HG02885 (cell line): ENCODE data around the gene TSR3.
A peak's percentile ranks its signal among the peaks of the same experiment; 100 is the strongest.

Experiments used
- ATAC-seq: cut with Tn5 transposase; IDR thresholded peaks from one replicate; pipeline ENCODE4 v1.9.1; 2021; ENCODE audit warnings: mild to moderate bottlenecking; ENCODE audit not compliant: unreplicated experiment, poor library complexity

Gene TSR3

GRCh38 chr16:1355591-1355990, 3.9 kb upstream of the TSR3 start:
- no peak for ATAC-seq

DNA sequence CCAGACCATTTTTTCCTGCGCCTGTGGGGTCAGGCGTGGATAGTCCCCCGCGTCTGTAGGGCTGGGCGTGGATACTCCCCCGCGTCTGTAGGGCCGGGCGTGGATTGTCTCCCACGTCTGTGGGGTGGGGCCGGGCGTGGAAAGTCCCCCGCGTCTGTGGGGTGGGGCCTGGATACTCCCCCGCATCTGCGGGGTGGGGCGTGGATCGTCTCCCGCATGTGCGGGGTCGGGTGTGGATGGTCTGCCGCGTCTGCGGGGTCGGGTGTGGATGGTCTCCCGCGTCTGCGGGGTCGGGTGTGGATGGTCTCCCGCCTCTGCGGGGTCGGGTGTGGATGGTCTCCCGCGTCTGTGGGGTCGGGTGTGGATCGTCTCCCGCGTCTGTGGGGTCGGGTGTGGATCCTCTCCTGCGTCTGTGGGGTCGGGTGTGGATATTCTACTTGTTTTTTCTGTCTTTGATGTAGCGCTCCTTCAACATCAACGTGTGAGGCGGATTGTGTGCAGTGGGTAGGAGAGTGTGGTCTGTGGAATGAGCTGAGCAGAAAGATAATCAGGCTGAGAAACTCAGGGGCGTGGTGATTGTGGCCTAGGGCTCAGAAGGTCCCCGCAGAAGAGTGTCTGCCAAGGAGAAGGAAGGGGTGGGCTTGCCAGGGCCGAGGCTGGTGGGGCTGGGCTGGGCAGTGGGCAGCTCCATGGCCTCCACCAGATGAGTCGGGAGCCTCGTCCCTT, 3.3 kb upstream of the TSR3 start:
- ATAC-seq, result no peak

DNA sequence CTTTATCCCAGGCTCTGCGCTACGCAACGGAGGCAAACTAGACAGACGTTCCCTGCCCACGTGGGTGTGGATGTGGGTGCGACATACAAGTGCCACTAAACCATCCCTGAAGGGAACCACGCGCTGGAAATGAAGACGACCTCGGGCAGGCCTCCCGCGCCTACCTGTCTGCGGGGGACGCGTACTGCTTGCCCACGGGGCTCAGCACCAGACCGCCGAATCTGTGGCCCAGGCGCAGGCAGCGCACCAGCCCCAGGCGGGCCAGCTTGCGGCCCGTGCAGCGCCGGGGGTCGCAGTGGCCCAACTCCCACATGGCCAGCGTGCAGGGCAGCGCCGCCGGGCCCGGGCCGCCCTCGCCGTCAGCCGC, 480 bp downstream of the TSR3 start:
- no peak for ATAC-seq

GRCh38 chr16:1350691-1351090, 987 bp downstream of the TSR3 start:
- ATAC-seq, result no peak

GRCh38 chr16:1349951-1350350, 1.7 kb downstream of the TSR3 start:
- ATAC-seq, result no peak

DNA sequence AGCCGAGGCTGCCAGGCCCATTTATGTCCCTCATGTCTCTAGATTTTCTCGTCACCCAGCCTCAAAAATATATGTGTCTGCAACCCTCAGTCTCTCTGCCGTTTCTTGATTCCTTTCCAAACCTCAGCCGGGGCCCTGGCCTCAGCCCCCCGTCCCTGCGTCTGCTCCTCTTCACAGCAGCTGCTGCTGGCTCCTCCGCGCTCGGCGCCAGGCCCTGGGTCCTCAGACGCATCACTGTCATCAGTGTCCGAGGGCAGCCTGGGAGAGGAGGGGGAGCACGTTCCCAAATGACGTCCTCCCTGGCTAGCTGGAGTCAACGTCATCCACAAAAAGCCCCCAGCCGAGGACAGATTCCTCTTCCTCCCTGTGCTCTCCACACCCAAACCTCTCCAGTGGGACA, 2.3 kb downstream of the TSR3 start:
- no peak for ATAC-seq

DNA sequence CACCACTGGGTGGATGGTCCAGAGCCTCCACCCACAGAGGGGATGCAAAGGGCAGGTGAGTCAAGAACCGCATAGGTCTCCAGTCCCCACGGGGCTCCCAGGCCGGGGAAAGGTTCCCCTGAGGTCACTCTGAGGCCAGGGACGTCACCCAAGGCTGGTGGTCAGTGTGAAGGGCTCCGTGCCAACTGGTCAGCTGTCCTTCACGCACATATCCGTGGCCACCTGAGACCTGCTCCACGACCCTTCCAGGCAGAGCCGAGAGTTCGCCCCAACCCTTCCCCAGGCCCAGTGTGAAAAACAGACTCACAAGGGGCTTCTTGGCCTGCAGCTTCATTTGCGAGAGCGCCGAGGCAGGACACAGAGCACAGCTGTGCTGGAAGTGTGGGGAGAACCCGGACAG, 2.8 kb downstream of the TSR3 start:
- ATAC-seq, result no peak

DNA sequence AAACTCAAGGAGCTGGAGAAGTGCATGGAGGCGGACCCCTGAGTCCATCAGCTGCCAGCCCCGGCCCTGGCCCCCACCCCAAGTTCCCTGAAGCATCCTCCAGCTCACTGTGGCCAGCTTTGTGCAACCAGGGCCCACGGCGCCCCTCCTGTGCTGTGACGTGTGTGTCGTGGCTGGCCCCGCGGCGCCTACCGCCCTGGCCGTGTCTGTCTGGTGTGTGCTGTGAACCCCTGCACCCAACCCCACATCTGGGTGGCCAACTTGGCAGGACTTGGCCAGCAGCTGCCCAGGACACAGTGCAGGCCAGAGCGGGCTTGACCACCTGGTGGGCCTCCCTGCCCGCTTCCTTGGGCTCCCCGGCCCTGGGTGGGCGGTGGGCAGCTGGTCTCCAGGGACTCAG, 3.2 kb downstream of the TSR3 start:
- no peak for ATAC-seq

- ATAC-seq, result no peak
Observed at GRCh38 chr16:1347962-1348361, 3.7 kb downstream of the TSR3 start.

DNA sequence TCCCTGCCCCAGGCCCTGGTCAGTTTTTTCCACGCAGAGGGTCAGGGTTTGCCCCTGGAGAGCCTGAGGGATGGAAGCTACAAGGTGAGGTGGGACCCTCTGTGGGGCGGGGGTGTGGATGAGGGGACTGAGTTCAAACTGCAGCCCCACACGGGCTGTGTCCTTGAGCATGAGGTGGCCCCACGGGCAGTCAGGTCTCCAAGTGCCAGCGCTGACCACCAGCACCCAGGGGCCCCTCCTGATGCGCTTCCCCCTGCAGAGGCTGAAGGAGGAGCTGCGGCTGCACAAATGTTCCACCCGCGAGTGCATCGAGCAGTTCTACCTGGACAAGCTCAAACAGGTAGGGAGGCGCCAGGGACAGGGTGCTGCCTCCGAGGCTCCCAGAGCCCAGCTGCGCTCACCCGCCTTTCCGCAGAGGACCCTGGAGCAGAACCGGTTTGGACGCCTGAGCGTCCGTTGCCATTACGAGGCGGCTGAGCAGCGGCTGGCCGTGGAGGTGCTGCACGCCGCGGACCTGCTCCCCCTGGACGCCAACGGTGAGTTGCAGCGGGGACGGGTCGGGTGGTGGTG, 4.3 kb downstream of the TSR3 start:
- ATAC-seq, result no peak

DNA sequence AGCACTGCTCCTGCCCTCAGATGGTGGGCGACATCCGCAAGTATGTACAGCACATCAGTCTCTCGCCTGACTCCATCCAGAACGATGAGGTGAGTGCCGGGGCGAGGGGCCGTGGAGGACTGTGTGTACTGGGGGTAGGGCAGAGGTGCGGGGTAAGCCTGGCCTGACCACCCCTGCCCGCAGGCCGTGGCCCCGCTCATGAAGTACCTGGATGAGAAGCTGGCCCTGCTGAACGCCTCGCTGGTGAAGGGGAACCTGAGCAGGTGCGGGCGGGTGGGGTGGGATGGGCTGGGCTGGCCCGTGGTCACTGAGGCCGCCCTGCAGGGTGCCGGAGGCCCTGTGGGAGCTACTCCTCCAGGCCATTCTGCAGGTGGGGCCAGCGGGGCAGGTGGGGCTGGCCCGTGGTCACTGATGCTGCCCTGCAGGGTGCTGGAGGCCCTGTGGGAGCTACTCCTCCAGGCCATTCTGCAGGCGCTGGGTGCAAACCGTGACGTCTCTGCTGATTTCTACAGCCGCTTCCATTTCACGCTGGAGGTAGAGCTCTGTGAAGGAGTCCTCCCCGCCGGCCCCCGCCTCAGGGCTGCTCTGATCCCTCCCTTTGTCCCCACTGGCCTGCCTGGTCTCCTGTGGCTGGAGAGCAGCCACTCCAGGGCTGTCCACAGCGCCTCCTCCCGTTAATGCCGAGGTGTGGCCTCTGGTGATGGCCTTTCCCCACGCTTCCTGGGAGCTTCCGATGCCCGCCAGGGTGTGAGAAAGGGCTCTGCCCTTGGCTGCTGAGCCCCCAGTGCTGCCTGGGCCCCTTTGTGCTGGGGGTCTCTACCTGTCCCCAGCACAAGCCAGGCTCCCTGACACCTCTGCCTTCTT, 5.0 kb downstream of the TSR3 start:
- ATAC-seq, result no peak

DNA sequence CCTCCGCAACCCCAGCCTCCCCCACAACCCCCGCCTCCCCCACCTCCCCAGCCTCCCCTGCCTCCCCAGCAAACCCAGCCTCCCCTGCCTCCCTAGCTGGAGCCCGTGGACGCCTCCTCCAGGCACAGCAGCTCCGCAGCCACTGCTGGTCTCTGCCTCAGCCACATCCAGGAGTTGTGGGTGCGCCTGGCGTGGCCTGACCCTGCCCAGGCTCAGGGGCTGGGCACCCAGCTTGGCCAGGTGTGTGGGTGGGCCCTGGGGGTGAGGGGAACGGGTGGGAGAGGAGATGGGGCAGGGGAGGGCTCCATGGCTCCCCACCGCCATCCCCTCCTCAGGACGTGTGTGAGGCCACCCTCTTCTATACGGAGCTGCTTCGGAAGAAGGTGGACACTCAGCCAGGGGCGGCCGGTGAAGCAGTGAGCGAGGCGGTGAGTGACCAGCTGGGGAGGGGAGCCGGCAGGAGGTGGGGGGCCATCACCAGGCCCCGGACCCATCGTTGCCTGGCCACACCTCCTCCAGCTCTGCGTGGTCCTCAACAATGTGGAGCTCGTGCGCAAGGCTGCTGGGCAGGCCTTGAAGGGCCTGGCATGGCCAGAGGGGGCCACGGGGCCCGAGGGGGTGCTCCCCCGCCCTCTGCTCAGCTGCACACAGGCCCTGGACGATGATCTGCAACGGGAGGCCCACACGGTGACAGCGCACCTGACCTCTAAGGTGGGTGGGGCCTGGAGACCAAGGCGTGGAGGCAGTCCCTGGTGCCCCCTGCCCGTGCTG, 5.8 kb downstream of the TSR3 start:
- ATAC-seq, result no peak

DNA sequence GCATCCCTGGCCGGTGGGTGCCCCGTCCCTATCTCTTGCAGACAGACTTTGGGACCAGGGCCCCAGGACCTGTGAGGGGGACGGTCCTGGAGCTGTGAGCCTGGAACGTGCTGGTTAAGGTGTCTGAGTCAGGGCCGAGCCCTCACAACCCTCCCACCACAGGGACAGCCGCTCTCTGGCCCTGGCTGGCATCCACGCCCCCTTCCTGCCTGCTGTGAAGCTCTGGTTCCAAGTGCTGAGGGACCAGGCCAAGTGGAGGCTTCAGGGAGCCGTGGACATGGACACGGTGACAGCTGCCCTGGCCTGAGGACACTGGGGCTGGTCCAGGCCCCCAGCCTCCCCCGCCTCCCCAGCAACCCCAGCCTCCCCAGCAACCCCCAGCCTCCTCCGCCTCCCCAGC, 6.6 kb downstream of the TSR3 start:
- no peak for ATAC-seq

- no peak for ATAC-seq
Observed at GRCh38 chr16:1344499-1344898, 7.2 kb downstream of the TSR3 start.

- no peak for ATAC-seq
Observed at GRCh38 chr16:1343428-1344242, 8.0 kb downstream of the TSR3 start.

- ATAC-seq, result peak; percentile 84
Observed at GRCh38 chr16:1342526-1343427, 8.9 kb downstream of the TSR3 start.

GRCh38 chr16:1341495-1342420, 9.9 kb downstream of the TSR3 start:
- ATAC-seq, result no peak
